Stimulated activated naive CD8-positive, alpha-beta T cell treated with anti-CD3 and anti-CD28 coated beads, Interleukin-15, amount 100 ng/mL, for 72 hours (primary cell): ENCODE measurements around the gene ATP6V0B.

Experiments used
- ATAC-seq: fragments of 150-1000 bp; cut with Tn5 transposase; 2 replicates; pipeline ENCODE4 v1.10.0; 2021; ENCODE audit warnings: mild to moderate bottlenecking, moderate library complexity
- DNase-seq, 2 donors: peaks; one replicate each; pipeline ENCODE4 v3.0.0; 2021 to 2022
- H3K27ac Mint-ChIP-seq, 2 donors: one replicate each; pipeline ENCODE4 v1.8.0; 2022; ENCODE audit warnings: mild to moderate bottlenecking in 2 of 2, mixed read lengths in 2 of 2, moderate library complexity in 2 of 2
- H3K27me3 Mint-ChIP-seq: one replicate; pipeline ENCODE4 v1.8.0; 2022; ENCODE audit warnings: mixed read lengths
- H3K4me1 Mint-ChIP-seq: one replicate; pipeline ENCODE4 v1.8.0; 2022; ENCODE audit warnings: mild to moderate bottlenecking, mixed read lengths
- H3K4me3 Mint-ChIP-seq, 2 donors: one replicate each; pipeline ENCODE4 v1.8.0; 2022; ENCODE audit warnings: mild to moderate bottlenecking in 2 of 2, mixed read lengths in 2 of 2, moderate library complexity in 1 of 2
- H3K9me3 Mint-ChIP-seq, 2 donors: one replicate each; pipeline ENCODE4 v1.8.0; 2022; ENCODE audit warnings: mixed read lengths in 2 of 2

The ATP6V0B gene

GRCh38 chr1:43938383-43938782 is 36.4 kb upstream of the ATP6V0B start:
- H3K27me3 Mint-ChIP-seq, result peaks cover 32% of the 10 kb centered on the region
- no peak overlapping the region for H3K4me3 Mint-ChIP-seq
- H3K27ac Mint-ChIP-seq, result no peak overlapping the region
- ATAC-seq, result no peak
- H3K9me3 Mint-ChIP-seq, result no peaks in the 10 kb centered on the region
- DNase-seq, result no peak
- peaks cover 26% of the 10 kb centered on the region for H3K4me1 Mint-ChIP-seq

- Mint-ChIP-seq H3K27me3 (peaks cover 25% of the 10 kb centered on the region), H3K27ac (no peak overlapping the region), H3K9me3 (no peaks in the 10 kb centered on the region), H3K4me3 (no peak overlapping the region), H3K4me1 (peaks cover 19% of the 10 kb centered on the region)
- ATAC-seq, result no peak
- no peak for DNase-seq
Observed at GRCh38 chr1:43938892-43939587, 35.7 kb upstream of the ATP6V0B start.

GRCh38 chr1:43942411-43942810 is 32.3 kb upstream of the ATP6V0B start:
- H3K27ac Mint-ChIP-seq, result no peak overlapping the region
- H3K4me1 Mint-ChIP-seq, result peaks cover 18% of the 10 kb centered on the region
- H3K4me3 Mint-ChIP-seq, result no peak overlapping the region
- no peaks in the 10 kb centered on the region for H3K9me3 Mint-ChIP-seq
- H3K27me3 Mint-ChIP-seq, result no peaks in the 10 kb centered on the region
- ATAC-seq, result no peak
- DNase-seq, result no peak

GRCh38 chr1:43944860-43945259 is 29.9 kb upstream of the ATP6V0B start:
- DNase-seq (no peak), ATAC-seq (no peak)
- H3K4me1 Mint-ChIP-seq, result peaks cover 42% of the 10 kb centered on the region
- H3K27me3 Mint-ChIP-seq, result no peaks in the 10 kb centered on the region
- H3K4me3 Mint-ChIP-seq, result peak overlapping the region; percentile 91 to 98
- H3K27ac Mint-ChIP-seq, result peak overlapping the region in 1 of 2 donors; percentile 88
- no peaks in the 10 kb centered on the region for H3K9me3 Mint-ChIP-seq

GRCh38 chr1:43945674-43946235 is 29.0 kb upstream of the ATP6V0B start:
- H3K4me3 Mint-ChIP-seq, result peak overlapping the region; percentile 91 to 98

GRCh38 chr1:43946236-43947060 is 28.3 kb upstream of the ATP6V0B start, which contains the start of gene IPO13:
Gene IPO13, plus strand, starts transcription at chr1:43946950. Its CDS starts 651 bp downstream, at chr1:43947601.
- peaks cover 58% of the 10 kb centered on the region for H3K4me1 Mint-ChIP-seq
- H3K9me3 Mint-ChIP-seq, result no peaks in the 10 kb centered on the region
- DNase-seq (peak; percentile 98), ATAC-seq (peak; percentile 97)
- H3K4me3 Mint-ChIP-seq, result peak within 1 kb of the TSS; percentile 91 to 98
- H3K27me3 Mint-ChIP-seq, result no peaks in the 10 kb centered on the region
- H3K27ac Mint-ChIP-seq, result peak within 1 kb of the TSS; percentile 99

More at GRCh38 chr1:43945674-43946235, 29.0 kb upstream of the ATP6V0B start:
- Mint-ChIP-seq H3K27me3 (no peaks in the 10 kb centered on the region), H3K4me1 (peaks cover 51% of the 10 kb centered on the region), H3K9me3 (no peaks in the 10 kb centered on the region), H3K27ac (peak overlapping the region; percentile 32 to 99)
- no peak for DNase-seq
- no peak for ATAC-seq

- DNase-seq (no peak), ATAC-seq (peak; percentile 26)
- Mint-ChIP-seq H3K4me1 (peaks cover 59% of the 10 kb centered on the region), H3K27me3 (no peaks in the 10 kb centered on the region), H3K27ac (peak overlapping the region; percentile 99), H3K9me3 (no peaks in the 10 kb centered on the region), H3K4me3 (peak overlapping the region; percentile 91 to 98)
Observed at GRCh38 chr1:43947061-43947873, 27.5 kb upstream of the ATP6V0B start.

- Mint-ChIP-seq H3K27me3 (no peaks in the 10 kb centered on the region), H3K4me1 (peaks cover 59% of the 10 kb centered on the region), H3K4me3 (peak overlapping the region; percentile 91 to 98), H3K9me3 (no peaks in the 10 kb centered on the region), H3K27ac (peak overlapping the region; percentile 91 to 92)
- DNase-seq (no peak), ATAC-seq (no peak)
Observed at GRCh38 chr1:43947874-43948437, 26.8 kb upstream of the ATP6V0B start.

GRCh38 chr1:43949678-43950077 is 25.1 kb upstream of the ATP6V0B start:
- Mint-ChIP-seq H3K4me3 (no peak overlapping the region), H3K9me3 (no peaks in the 10 kb centered on the region), H3K27ac (no peak overlapping the region), H3K27me3 (no peaks in the 10 kb centered on the region), H3K4me1 (peaks cover 55% of the 10 kb centered on the region)
- DNase-seq (no peak), ATAC-seq (no peak)

GRCh38 chr1:43951021-43951985 is 23.5 kb upstream of the ATP6V0B start:
- no peaks in the 10 kb centered on the region for H3K27me3 Mint-ChIP-seq
- H3K4me1 Mint-ChIP-seq, result peaks cover 43% of the 10 kb centered on the region
- ATAC-seq (no peak), DNase-seq (no peak)
- no peaks in the 10 kb centered on the region for H3K9me3 Mint-ChIP-seq
- no peak overlapping the region for H3K4me3 Mint-ChIP-seq
- no peak overlapping the region for H3K27ac Mint-ChIP-seq

GRCh38 chr1:43952731-43953346 is 21.9 kb upstream of the ATP6V0B start:
- H3K4me1 Mint-ChIP-seq, result peaks cover 36% of the 10 kb centered on the region
- no peak overlapping the region for H3K4me3 Mint-ChIP-seq
- no peaks in the 10 kb centered on the region for H3K9me3 Mint-ChIP-seq
- no peak overlapping the region for H3K27ac Mint-ChIP-seq
- ATAC-seq, result no peak
- DNase-seq, result no peak
- no peaks in the 10 kb centered on the region for H3K27me3 Mint-ChIP-seq

GRCh38 chr1:43953361-43953760 is 21.4 kb upstream of the ATP6V0B start:
- DNase-seq (no peak), ATAC-seq (no peak)
- Mint-ChIP-seq H3K9me3 (no peaks in the 10 kb centered on the region), H3K4me3 (no peak overlapping the region), H3K27me3 (no peaks in the 10 kb centered on the region), H3K4me1 (peaks cover 31% of the 10 kb centered on the region), H3K27ac (no peak overlapping the region)

- no peak overlapping the region for H3K4me3 Mint-ChIP-seq
- peaks cover 24% of the 10 kb centered on the region for H3K4me1 Mint-ChIP-seq
- H3K27ac Mint-ChIP-seq, result no peak overlapping the region
- H3K9me3 Mint-ChIP-seq, result no peaks in the 10 kb centered on the region
- DNase-seq (no peak), ATAC-seq (no peak)
- H3K27me3 Mint-ChIP-seq, result no peaks in the 10 kb centered on the region
Observed at GRCh38 chr1:43954036-43954435, 20.7 kb upstream of the ATP6V0B start.

- ATAC-seq (no peak), DNase-seq (no peak)
- Mint-ChIP-seq H3K4me1 (peaks cover 3% of the 10 kb centered on the region), H3K27ac (no peak overlapping the region), H3K27me3 (no peaks in the 10 kb centered on the region), H3K4me3 (no peak overlapping the region), H3K9me3 (no peaks in the 10 kb centered on the region)
Observed at GRCh38 chr1:43956234-43956633, 18.5 kb upstream of the ATP6V0B start.
